HEK293 (cell line): Measurements from ENCODE around the gene RPS6KA5.

Experiments used
- ATF2 ChIP-seq: fragments of 450-650 bp; formaldehyde crosslinking; IDR thresholded peaks from 2 replicates; pipeline ENCODE4 v1.5.1; 2016; ENCODE audit warnings: missing biosample characterization, missing genetic modification characterization, low read depth
- BCL11B ChIP-seq: fragments of 450-650 bp; formaldehyde crosslinking; IDR thresholded peaks from 2 replicates; pipeline ENCODE4 v1.5.1; 2016; ENCODE audit warnings: low read depth, missing biosample characterization, missing genetic modification characterization
- HOXA7 ChIP-seq: sonication (generic); formaldehyde crosslinking; IDR thresholded peaks from 2 replicates; pipeline ENCODE4 v1.8.1; 2022; ENCODE audit warnings: missing genetic modification reagents, borderline replicate concordance
- IKZF3 ChIP-seq: fragments of 450-650 bp; IDR thresholded peaks from 2 replicates; pipeline ENCODE4 v1.5.0; 2018; ENCODE audit warnings: missing biosample characterization, mild to moderate bottlenecking, missing genetic modification characterization, moderate library complexity
- KLF10 ChIP-seq: fragments of 450-650 bp; IDR thresholded peaks from 2 replicates; pipeline ENCODE4 v1.5.1; 2018; ENCODE audit warnings: missing biosample characterization, mild to moderate bottlenecking, missing genetic modification characterization
- KLF8 ChIP-seq: fragments of 450-650 bp; formaldehyde crosslinking; IDR thresholded peaks from 2 replicates; pipeline ENCODE4 v1.5.1; 2016; ENCODE audit warnings: missing biosample characterization, missing genetic modification characterization
- PRDM1 ChIP-seq: fragments of 450-650 bp; formaldehyde crosslinking; IDR thresholded peaks from 2 replicates; pipeline ENCODE4; 2016; ENCODE audit warnings: missing biosample characterization, missing genetic modification characterization
- SP2 ChIP-seq: fragments of 450-650 bp; formaldehyde crosslinking; IDR thresholded peaks from 2 replicates; pipeline ENCODE4 v1.5.1; 2016; ENCODE audit warnings: missing biosample characterization, missing genetic modification characterization
- TCF7L2 ChIP-seq: IDR thresholded peaks from 2 replicates; pipeline ENCODE4 v1.6.1; 2011; ENCODE audit warnings: low read depth, mild to moderate bottlenecking, inconsistent platforms, low read length, moderate library complexity, borderline replicate concordance
- TSHZ1 ChIP-seq: fragments of 450-650 bp; formaldehyde crosslinking; IDR thresholded peaks from 2 replicates; pipeline ENCODE4 v1.5.1; 2016; ENCODE audit warnings: missing biosample characterization, missing genetic modification characterization, borderline replicate concordance
- YY2 ChIP-seq: fragments of 450-650 bp; formaldehyde crosslinking; IDR thresholded peaks from 2 replicates; pipeline ENCODE4 v1.5.1; 2016; ENCODE audit warnings: missing biosample characterization, missing genetic modification characterization
- ZBTB11 ChIP-seq: fragments of 450-650 bp; formaldehyde crosslinking; conservative IDR thresholded peaks from 2 replicates; pipeline ENCODE4 v1.5.1; 2016; ENCODE audit warnings: low read depth, missing biosample characterization, missing genetic modification characterization
- ZBTB26 ChIP-seq: fragments of 450-650 bp; formaldehyde crosslinking; optimal IDR thresholded peaks from 2 replicates; pipeline ENCODE3; 2016; ENCODE audit warnings: missing biosample characterization, mild to moderate bottlenecking, missing genetic modification characterization
- ZFP41 ChIP-seq: fragments of 450-650 bp; formaldehyde crosslinking; IDR thresholded peaks from 2 replicates; pipeline ENCODE4 v1.5.1; 2016; ENCODE audit warnings: missing biosample characterization, missing genetic modification characterization, borderline replicate concordance
- ZFP69B ChIP-seq: fragments of 450-650 bp; formaldehyde crosslinking; IDR thresholded peaks from 2 replicates; pipeline ENCODE4 v1.5.1; 2016; ENCODE audit warnings: missing biosample characterization, missing genetic modification characterization
- ZNF114 ChIP-seq: fragments of 450-650 bp; formaldehyde crosslinking; IDR thresholded peaks from 2 replicates; pipeline ENCODE4 v1.5.0; 2017; ENCODE audit warnings: missing biosample characterization, missing genetic modification characterization
- ZNF202 ChIP-seq: fragments of 450-650 bp; formaldehyde crosslinking; IDR thresholded peaks from 2 replicates; pipeline ENCODE4 v1.5.1; 2016; ENCODE audit warnings: missing biosample characterization, missing genetic modification characterization, borderline replicate concordance
- ZNF239 ChIP-seq: fragments of 450-650 bp; formaldehyde crosslinking; IDR thresholded peaks from 2 replicates; pipeline ENCODE4 v1.5.1; 2016; ENCODE audit warnings: missing biosample characterization, missing genetic modification characterization
- ZNF248 ChIP-seq: fragments of 450-650 bp; formaldehyde crosslinking; IDR thresholded peaks from 2 replicates; pipeline ENCODE4 v1.5.1; 2017; ENCODE audit warnings: missing biosample characterization, missing genetic modification characterization
- ZNF335 ChIP-seq: fragments of 450-650 bp; formaldehyde crosslinking; conservative IDR thresholded peaks from 2 replicates; pipeline ENCODE4 v1.5.1; 2016; ENCODE audit warnings: missing biosample characterization, missing genetic modification characterization
- ZNF354C ChIP-seq: fragments of 450-650 bp; formaldehyde crosslinking; IDR thresholded peaks from 2 replicates; pipeline ENCODE4 v1.5.1; 2016; ENCODE audit warnings: missing biosample characterization, missing genetic modification characterization, low read depth, borderline replicate concordance
- ZNF433 ChIP-seq: fragments of 450-650 bp; formaldehyde crosslinking; IDR thresholded peaks from 2 replicates; pipeline ENCODE4 v1.5.1; 2016; ENCODE audit warnings: missing biosample characterization, missing genetic modification characterization, low read depth
- ZNF501 ChIP-seq: fragments of 450-650 bp; formaldehyde crosslinking; IDR thresholded peaks from 2 replicates; pipeline ENCODE4 v1.5.1; 2016; ENCODE audit warnings: missing biosample characterization, missing genetic modification characterization
- ZNF530 ChIP-seq: fragments of 450-650 bp; formaldehyde crosslinking; IDR thresholded peaks from 2 replicates; pipeline ENCODE4 v1.5.1; 2016; ENCODE audit warnings: low read depth, missing biosample characterization, missing genetic modification characterization
- ZNF549 ChIP-seq: fragments of 450-650 bp; IDR thresholded peaks from 2 replicates; pipeline ENCODE4 v1.5.1; 2018; ENCODE audit warnings: missing biosample characterization, missing genetic modification characterization, mild to moderate bottlenecking, inconsistent platforms, moderate library complexity
- ZNF621 ChIP-seq: fragments of 450-650 bp; formaldehyde crosslinking; IDR thresholded peaks from 2 replicates; pipeline ENCODE4 v1.5.1; 2017; ENCODE audit warnings: missing biosample characterization, missing genetic modification characterization
- ZNF639 ChIP-seq: fragments of 450-650 bp; formaldehyde crosslinking; IDR thresholded peaks from 2 replicates; pipeline ENCODE4 v1.5.1; 2016; ENCODE audit warnings: missing biosample characterization, missing genetic modification characterization
- ZNF768 ChIP-seq: fragments of 450-650 bp; formaldehyde crosslinking; IDR thresholded peaks from 2 replicates; pipeline ENCODE4 v1.5.1; 2018; ENCODE audit warnings: missing biosample characterization, mild to moderate bottlenecking, missing genetic modification characterization
- ZNF777 ChIP-seq: fragments of 450-650 bp; formaldehyde crosslinking; IDR thresholded peaks from 2 replicates; pipeline ENCODE4 v1.5.1; 2017; ENCODE audit warnings: missing biosample characterization, missing genetic modification characterization, borderline replicate concordance
- ZNF791 ChIP-seq: fragments of 450-650 bp; formaldehyde crosslinking; IDR thresholded peaks from 2 replicates; pipeline ENCODE4 v1.5.1; 2016; ENCODE audit warnings: missing biosample characterization, missing genetic modification characterization

RPS6KA5 gene

GRCh38 chr14:91060351-91061055 lies at the start of gene RPS6KA5 (continued):
- peak; percentile 72; the same call in 1 of the 2 replicates for TF ChIP-seq ZNF639
- TF ChIP-seq ZFP69B (tag by site-specific recombination): peak; percentile 70
- TF ChIP-seq ZNF202 (tag by site-specific recombination): no peak
- peak; percentile 99 for TF ChIP-seq SP2 (tag by site-specific recombination)
- TF ChIP-seq ZNF354C (tag by site-specific recombination): no peak
- no peak for TF ChIP-seq IKZF3 (tag by site-specific recombination)
- TF ChIP-seq ZNF501: peak; percentile 80
- no peak for TF ChIP-seq ZNF777
- TF ChIP-seq ZNF530 (tag by site-specific recombination): no peak
- TF ChIP-seq ZBTB26: peak; percentile 97
- TF ChIP-seq ATF2 (tag by site-specific recombination): no peak
- no peak for TF ChIP-seq PRDM1
- no peak for TF ChIP-seq ZNF621 (tag by site-specific recombination)
- TF ChIP-seq HOXA7: no peak
- no peak for TF ChIP-seq ZFP41 (tag by site-specific recombination)
- no peak for TF ChIP-seq ZNF549
- no peak for TF ChIP-seq ZNF768 (tag by site-specific recombination)
- peak; percentile 50; the same call in 1 of the 2 replicates for TF ChIP-seq YY2
- no peak; the same call in 1 of the 2 replicates for TF ChIP-seq ZNF335 (tag by site-specific recombination)
- no peak for TF ChIP-seq ZNF791 (tag by site-specific recombination)
- TF ChIP-seq ZNF239 (tag by site-specific recombination): no peak
- TF ChIP-seq BCL11B (tag by site-specific recombination): no peak
- no peak for TF ChIP-seq ZNF433 (tag by site-specific recombination)
- TF ChIP-seq ZBTB11 (tag by site-specific recombination): no peak
- TF ChIP-seq KLF8 (tag by site-specific recombination): peak; percentile 92
- TF ChIP-seq ZNF114 (tag by site-specific recombination): no peak
- no peak for TF ChIP-seq TCF7L2
- TF ChIP-seq KLF10 (tag by site-specific recombination): peak; percentile 81
- peak; percentile 71; the same call in 1 of the 2 replicates for TF ChIP-seq TSHZ1 (tag by site-specific recombination)
- no peak for TF ChIP-seq ZNF248 (tag by site-specific recombination)
